NCI-H460 (cell line): ENCODE measurements around the gene PTTG2. TPM values are rescaled to one million over a fixed set of nuclear protein-coding genes. Genes with fewer than 3 reads are reported as not detected.
"Not testable (repeated sequence)": the region's sequence is repeated elsewhere in the genome, so short reads cannot be mapped to it uniquely, and the experiment has no call there.

ENCODE experiments used
- DNase-seq: peaks from one replicate; pipeline ENCODE4 v3.0.0-alpha.2; 2016; ENCODE audit warnings: low read depth; ENCODE audit errors: extremely low read depth
- total RNA-seq: library from RNA; depleted of rRNA; stranded (reverse); fragments of >200 nt; shearing (Covaris generic); gene quantifications from 2 replicates; pipeline ENCODE4 v1.2.3, GENCODE V29; 2014

The PTTG2 gene
- total RNA-seq, 1 experiment from 2014 or later: not detected

DNA sequence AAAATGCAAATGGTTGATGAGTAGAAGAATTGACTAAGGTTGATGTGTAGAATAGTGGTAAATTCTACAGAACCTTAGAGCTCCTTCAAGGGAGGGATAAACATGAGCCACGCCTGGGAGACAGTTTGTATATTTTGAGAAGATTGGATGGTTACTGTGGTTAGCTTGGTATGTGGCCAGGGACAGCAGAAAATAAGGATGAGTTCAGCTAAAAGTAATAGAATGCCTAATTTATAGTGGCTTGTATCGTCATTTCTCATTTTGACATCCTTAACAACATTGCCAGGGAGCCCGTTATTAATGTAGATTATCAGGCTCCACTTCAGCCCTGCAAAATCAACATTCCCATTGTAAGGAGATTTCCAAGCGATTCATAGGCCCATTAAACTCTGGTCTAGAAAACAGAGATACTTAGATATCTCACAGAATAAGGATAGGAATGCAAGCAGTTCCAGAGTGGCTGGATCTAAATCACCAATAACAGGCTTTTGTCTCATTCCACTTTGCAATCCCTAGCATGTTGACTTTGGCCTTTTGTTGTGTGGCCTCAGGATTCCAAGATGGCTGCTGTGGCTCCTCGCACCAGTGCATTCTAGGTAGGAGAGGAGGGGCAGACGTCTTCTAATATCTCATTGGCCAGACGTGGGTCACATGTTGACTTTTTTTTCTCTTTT lies 6.4 kb upstream of the PTTG2 start:
- DNase-seq: no peak

DNA sequence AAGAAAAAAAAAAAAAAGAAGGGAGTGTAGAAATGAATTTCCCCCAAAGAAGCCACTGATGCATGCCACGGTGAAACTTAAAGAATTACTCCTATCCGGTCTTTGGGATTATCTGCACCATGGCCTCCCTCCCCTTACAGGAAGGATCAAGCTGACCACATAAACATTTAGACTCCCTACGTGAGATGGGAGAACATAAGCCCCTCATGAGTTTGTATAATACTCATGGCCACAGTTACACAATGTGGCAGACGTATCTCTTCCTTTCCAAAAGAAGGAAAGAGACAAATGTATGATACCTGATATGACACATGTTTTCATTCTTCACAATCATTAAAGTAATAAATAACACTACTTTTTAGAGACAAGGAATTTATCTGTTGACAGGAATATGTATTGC lies 3.3 kb upstream of the PTTG2 start:
- DNase-seq: no peak

DNA sequence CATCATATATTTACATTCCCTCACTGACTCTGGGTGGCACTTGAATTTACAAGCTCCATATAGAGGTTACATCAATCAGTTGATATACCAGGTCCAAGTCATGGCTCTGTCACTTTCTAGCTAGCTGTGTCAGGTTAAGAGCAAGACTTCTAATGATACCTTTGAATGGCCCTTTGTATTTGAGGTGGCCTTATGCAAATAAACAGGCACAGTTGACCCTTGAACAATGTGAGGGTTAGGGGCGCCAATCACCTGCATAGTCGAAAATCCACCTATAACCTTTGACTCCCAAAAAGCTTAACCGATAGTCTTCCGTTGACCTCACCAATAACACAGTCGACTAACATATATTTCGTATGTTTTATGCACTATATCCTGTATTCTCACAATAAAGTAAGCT lies 1.3 kb upstream of the PTTG2 start:
- DNase-seq: no peak

DNA sequence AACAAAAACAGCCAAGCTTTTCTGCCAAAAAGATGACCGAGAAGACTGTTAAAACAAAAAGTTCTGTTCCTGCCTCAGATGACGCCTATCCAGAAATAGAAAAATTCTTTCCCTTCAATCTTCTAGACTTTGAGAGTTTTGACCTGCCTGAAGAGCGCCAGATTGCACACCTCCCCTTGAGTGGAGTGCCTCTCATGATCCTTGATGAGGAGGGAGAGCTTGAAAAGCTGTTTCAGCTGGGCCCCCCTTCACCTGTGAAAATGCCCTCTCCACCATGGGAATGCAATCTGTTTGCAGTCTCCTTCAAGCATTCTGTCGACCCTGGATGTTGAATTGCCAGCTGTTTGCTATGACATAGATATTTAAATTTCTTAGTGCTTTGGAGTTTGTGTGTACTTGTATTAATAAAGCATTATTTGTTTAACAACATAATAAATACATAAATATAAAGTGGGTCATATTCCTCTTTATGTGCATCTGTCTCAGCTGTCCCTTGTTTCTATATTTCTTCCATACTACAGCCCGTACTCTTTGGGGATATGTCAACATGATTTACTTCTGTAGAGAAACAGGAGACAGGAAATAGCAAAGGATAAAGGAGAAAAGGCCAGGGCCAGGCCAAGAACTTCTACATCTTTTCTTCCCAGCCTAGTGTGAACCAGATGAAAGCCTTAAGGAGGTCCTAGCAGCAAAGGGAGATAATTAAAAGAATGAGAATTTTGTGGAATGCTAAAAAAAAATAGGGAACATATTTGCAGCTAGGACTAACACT lies 667 bp downstream of the PTTG2 start:
- no peak for DNase-seq

DNA sequence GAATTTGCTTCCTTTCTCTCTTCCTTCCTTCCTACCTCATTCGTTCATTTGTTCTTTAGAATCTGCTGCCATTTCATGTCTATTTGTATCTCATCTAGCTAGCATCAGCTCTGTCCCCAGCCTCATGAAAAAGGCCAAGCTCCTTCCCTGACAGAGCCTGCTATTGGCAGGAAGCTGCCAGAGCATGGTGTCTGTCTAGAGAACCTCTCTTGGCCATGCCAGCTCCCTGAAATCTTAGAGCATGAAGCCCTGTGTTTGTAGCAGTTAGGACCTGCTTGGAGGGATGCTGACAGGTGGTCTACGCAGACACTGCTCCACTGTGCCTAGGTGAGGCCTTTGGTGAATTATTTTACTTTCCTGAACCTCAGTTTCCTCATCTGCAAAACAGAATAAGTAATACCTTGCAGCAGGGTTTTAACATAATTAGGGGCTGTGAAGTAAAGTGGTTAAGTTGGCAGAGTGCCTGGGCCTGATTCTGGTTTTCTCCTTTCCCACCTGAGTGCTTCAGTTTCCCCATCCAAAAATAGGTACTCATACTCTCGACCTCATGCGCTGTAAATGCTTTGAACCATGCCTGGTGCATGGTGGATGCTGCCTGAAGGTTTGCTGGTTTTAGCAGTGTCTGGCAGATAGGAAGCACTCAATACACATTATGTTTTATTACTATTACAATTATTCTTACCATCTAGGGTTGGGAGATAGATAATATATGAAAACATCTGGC lies 4.7 kb downstream of the PTTG2 start:
- no peak for DNase-seq

DNA sequence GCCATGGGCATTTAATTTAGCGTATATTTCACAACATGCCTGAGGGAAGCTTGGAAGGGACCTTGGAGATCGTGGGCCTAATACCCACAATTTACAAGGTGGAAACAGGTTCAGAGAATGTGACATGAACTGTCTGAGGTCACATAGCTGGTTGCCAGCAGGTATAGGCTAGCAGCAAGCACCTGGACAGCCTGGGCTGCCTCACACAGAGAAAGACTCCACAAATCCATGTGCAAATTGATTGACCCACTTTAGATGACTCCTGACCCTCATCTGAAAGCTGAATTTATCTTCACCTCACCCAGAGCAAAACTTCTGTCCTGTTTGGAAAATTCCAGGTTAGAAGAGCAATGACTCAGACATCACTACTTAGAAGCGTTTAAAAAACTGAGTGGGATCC lies 5.8 kb downstream of the PTTG2 start:
- no peak for DNase-seq

DNA sequence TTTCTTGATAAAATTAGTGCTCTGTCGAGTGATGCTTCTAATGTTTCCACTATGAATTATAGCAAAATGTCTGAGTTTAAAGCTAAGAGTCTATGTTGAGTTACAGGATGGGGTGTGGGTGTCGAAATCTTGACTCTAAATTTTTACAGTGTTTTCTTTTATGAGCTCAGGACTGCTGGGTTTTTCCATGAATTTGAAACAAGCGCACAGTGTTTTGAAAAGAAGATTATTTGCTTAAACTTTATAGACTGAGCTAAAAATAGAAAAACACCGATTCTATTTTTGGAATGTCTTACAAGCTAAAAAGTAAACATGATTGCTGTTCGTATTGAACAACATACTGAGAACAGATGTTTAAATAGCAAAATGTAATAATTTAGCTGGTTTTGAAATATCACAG lies 7.5 kb downstream of the PTTG2 start:
- no peak for DNase-seq

DNA sequence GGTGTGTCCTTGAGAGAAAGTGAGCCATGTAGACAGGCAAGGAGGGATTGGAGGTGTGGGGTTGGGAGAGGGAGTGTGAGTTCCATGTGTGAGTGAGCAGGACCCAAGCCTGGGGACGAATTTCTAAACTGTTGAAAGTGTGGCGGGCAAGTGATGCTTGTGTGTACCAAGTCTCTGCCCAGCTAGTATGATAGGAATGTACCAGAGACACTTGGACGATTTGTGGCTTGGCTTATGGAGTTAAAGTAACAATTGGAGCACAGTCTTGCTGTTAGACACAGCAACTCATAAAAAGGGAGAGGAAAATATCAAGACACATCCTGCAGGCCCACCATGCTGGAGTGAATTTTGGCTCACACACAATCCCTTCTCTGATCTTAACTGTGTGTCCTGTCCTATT lies 8.5 kb downstream of the PTTG2 start:
- no peak for DNase-seq

DNA sequence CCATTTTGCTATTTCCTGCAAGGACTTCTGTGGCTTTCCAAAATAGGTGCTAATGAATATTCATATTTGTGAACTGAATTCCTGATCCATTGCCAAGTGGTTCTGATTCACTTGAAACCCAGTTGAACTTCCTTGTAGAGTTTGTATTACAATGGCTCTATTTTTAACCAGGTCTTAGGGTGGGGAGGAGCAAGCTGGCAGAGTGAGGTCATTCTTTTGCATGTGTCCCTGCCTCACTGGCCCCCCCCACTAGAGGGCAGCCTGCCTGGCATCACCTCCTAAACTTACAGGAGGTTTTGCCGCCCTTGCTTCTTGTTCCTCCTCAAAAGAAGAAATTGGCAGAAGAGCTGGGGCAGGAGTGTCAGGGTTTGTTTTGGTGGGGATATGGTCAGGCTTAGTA lies 10.5 kb downstream of the PTTG2 start:
- peak; percentile 30 for DNase-seq

DNA sequence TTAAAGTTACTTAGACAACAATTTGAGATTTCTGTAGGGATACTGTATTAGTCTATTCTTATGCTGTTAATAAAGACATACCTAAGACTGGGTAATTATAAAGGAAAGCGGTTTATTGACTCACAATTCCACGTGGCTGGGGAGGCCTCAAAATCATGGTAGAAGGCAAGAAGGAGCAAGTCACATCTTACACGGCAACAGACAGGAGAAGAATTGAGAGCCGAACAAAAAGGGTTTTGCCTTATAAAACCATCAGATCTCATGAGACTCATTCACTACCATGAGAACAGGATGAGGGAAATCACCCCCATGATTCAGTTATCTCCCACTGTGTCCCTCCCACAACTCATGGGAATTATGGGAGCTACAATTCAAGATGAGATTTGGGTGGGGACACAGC lies 11.0 kb downstream of the PTTG2 start:
- no peak for DNase-seq

DNA sequence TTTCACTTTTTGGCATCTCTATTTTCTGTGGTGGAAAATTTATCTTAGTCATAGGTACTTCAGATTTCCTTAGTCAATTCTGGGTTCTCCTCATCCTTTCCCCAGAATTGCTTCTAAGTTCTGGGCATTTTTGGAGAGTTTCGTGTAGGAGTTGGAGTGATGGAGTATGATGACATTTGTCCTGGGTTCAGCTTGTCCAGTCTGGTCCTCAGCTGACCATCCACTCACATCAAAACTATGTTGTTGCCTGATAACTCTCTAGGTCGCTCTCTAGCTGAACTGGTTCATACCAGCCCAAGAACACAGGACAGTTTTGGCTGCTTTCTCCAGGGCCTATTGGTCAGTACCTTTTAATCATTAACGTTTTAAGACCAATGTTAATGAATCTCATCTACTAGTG lies 13.2 kb downstream of the PTTG2 start:
- no peak for DNase-seq

DNA sequence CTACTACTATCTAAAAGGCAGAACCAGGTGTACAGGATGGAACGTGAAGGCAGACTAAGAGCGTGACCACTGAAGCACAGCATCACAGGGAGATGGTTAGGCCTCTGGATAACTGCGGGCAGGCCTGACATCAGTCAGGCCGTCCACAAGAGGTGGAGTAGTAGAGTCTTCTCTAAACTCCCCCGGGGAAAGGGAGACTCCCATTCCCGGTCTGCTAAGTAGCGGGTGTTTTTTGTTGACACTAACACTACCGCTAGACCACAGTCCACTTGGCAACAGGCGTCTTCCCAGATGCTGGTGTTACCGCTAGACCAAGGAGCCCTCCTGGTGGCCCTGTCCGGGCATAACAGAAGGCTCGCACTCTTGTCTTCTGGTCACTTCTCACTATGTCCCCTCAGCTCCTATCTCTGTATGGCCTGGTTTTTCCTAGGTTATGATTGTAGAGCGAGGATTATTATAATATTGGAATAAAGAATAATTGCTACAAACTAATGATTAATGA lies 15.2 kb downstream of the PTTG2 start:
- not testable (repeated sequence) for DNase-seq

DNA sequence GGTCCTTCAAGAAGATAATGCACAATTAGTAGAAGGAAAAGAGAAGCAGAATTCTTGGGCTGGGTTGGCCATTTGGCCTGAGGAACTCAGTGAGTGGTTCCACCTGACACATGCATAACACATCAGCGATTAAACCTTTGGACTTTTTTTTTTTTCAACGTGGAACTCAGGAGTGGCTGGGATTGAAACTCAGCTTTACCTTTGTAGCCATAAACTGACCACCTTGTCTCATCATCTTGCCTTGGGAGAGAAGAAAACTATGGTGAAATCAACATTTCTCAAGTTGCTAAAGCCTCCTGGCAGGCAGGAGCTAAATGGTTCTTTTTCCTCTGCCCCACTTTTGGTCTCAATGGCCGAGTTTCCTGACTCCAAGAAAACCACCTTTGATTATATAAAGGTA lies 16.3 kb downstream of the PTTG2 start:
- no peak for DNase-seq

DNA sequence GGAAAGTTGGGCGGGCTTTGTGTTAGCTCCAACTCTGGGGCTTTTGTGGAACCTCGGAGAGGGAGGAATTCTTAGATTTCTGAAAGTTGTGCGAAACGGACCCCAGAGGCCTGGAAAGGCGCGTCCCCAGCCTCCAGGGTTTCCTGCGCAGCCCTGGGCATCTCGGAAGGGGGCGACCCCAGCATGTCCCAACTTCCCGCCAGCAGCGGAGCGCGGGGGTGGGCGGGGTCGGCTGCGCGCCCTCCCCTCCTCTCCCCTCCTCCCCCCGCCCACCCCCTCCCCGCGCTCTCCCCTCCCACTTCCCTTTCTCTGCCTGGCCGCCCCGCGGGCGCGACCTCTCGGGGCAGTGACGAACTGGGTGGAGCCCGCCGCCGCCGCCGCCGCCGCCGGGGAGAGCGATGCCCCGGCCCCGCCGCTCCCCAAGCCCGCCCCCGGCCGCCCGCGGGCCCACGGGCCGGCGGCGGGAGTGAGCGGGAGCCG lies 16.8 kb downstream of the PTTG2 start:
- peak; percentile 43 for DNase-seq

DNA sequence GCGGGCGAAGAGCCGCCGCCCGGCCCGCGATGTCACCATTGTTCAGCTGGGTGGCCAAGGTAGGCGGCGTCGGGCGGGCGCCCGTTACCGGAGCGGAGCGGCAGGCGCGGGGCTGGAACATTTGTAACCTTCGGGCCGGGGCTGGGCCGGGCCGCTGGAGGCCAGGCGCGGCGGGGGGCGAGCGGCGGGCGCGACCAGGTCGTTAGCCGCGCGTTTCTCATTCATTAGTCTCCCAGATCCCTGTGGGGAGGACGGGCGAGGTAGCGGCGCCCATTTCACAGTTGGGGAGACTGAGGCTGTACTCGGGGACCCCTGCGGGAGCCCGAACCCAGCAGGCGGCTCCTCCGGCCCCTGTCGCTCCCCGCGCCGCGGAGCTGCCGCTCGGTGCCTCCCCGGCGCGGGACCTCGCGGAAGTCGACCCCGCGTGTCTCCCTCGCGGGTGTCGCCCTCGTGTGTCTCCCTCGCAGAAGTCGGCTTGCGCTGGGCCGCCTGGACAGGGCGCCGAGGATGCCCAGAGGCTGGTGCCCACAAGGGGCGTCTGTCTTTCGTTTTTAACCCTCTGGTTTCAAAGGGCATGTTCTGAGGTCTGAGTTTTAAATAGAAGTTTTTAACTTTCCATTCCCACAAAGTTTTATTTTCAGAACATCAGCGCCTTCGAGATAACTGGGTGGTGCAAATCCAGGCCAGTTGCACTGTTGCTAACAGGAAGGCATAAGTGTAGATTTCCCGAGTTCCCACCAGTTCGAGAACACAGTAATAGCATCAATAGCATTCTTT lies 17.5 kb downstream of the PTTG2 start:
- peak; percentile 35 for DNase-seq

DNA sequence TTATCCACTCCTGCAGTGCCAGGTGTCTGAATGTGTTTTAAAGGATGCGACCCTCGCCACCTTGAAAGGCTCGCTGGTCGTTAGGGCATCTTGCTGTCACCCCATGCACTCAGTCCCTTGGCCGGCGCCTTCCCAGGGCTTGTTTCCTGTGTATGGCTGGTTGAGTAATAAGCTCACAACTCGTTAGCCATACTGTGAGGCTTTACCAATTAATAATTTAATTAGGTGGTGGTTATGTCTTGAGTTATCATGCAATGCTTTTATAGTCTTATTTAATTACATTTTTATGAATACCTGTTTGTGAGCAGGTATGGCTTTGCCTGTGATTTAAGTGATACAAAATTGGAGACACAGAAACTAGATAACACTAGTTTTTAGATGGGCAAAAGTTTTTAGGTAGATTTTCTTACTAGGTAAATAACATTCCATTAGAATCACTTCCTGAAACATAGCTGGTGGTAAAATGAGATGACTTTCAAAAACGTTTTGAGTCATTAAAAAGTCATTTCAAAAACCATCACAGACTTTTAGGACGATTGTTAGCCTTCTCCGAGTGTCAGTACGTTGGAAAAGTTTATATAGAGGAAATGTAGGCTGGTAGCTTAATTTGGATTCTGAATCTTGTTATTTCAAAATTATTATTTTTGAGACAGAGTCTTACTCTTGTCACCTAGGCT lies 18.2 kb downstream of the PTTG2 start:
- DNase-seq: peak; percentile 2

DNA sequence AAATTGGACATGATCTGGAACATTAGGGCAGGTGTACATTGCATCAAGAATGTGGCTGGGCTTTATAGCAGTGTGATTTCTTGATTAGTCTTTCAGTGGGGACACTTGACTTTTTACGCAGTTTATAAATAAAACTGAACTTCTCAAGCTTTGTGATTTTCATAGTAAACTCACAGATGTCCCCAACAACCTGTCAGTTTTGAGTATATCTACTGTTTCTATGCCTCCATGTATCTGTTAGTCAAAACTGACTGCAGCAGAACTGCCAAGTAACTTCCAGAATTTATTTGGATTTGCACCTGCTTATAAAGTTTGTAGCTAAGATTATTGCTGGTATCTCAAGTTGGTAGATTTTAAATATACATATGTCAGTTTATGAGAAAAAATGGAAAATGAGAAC lies 20.0 kb downstream of the PTTG2 start:
- no peak for DNase-seq

DNA sequence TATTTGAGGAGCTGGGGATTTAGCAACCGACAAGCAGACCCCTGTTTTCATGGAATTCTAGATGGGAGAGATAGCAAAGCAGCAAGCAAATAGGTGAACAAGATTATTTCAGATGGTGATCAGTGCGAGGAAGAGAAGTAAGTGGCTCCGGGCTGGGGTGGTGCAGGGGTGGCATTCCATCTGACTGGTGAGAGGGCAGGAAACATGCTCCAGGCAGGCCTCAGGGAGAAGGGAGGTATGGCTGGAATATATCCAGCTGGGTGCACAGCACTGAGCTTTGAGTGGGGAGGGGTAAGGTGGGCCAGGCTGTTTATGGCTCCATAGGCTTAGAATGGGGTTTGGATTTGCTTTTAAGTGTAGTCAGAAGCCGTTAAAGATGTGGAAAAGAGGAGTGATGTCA lies 21.2 kb downstream of the PTTG2 start:
- DNase-seq: no peak

DNA sequence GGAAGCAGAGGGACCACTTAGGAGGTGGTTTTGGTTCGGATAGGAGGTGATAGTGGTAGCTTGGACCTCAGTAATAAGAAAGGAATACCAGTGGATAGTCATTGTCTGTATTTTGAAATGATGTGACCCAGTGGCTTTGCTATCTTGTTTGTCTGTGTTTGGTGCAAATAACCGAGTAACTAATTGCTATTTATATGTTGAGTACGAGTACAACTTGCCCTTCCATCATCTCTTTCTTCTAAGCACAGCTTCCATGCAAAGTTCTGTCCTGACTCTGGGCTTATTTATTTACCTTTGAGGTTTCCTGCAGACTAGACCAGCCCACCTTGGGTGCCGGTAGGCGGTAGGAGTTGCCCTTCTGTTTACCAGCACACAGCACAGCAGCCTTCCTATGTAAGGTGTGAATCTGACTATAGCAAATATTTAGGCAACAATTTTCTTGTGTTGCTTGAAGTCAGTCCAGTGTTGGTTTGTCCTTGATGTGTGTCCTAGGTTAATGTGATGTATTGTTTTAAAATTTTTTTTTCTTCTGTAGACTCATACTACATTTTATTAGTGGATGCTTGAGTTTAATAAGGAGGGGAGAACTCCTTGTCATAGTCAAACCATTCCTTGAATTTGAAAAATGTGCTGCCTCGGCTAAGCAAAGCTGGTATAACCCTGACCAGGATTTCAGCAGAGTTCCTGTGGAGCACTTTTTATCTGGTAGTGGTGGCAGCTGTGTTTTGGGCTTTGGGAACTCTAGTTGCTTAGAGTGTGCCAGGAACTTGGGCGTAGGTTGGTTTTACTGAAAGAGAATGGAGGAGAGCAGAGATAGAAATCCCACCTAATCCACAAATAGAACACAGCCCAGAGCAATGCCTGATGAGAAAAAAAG lies 21.9 kb downstream of the PTTG2 start:
- DNase-seq: no peak
